Measurements from ENCODE around the gene ZACN. TPM values are rescaled to one million over a fixed set of nuclear protein-coding genes. Genes with fewer than 3 reads are reported as not detected.

The ZACN gene
- total and polyA plus RNA-seq, 2 donors (not counting 3 experiments of a cell fraction or from before 2014, with no cell fraction given): 0.18 TPM; not detected in 1

- ChIA-PET CTCF (interaction anchor here (0.8 to 1.6 kb wide), 3 partner anchors 9 to 50 kb away, joined by 3 to 4 read pairs (median 3); partner anchors contain the start of gene FOXJ1), POLR2A (no interaction called here)
- TF ChIP-seq GATA2 (IDR thresholded peaks at IDR 0.05; ENCODE audit: insufficient read depth, insufficient read length, low read depth, low read length) (no peak), MAX (IDR thresholded peaks at IDR 0.05; ENCODE audit: insufficient read depth, insufficient read length) (no peak), MYC (IDR thresholded peaks at IDR 0.05; ENCODE audit: low read depth, low read length) (no peak), POLR2A (IDR thresholded peaks at IDR 0.05; ENCODE audit: low read depth, low read length) (no peak), POLR2AphosphoS5 (IDR thresholded peaks at IDR 0.05; ENCODE audit: insufficient read depth, low read depth, low read length) (no peak), CTCF (IDR thresholded peaks at IDR 0.05; ENCODE audit: extremely low read depth in 1 of 2, insufficient read depth in 1 of 2, low read depth in 1 of 2, low read length in 2 of 2) (no peak), EZH2 (IDR thresholded peaks at IDR 0.05; ENCODE audit: borderline replicate concordance, low read depth, low read length, severe bottlenecking) (no peak), JUN (IDR thresholded peaks at IDR 0.05; ENCODE audit: borderline replicate concordance, insufficient read depth, insufficient read length, low read depth) (no peak), FOS (IDR thresholded peaks at IDR 0.05; ENCODE audit: borderline replicate concordance, insufficient read depth, low read length) (no peak)
- Histone ChIP-seq H3K4me1 (ENCODE audit: control insufficient read depth, extremely low read depth, insufficient read depth, low read length) (no peaks in the 10 kb centered on the region), H4K20me1 (replicated peaks; ENCODE audit: control insufficient read depth, extremely low read depth, insufficient read depth, low read length) (no peaks in the 10 kb centered on the region), H3K9me3 (replicated peaks; ENCODE audit: control insufficient read depth, insufficient read depth, low read length) (no peaks in the 10 kb centered on the region), H3K79me2 (ENCODE audit: control insufficient read depth, insufficient read depth, low read length) (no peaks in the 10 kb centered on the region), H3K9ac (replicated peaks; ENCODE audit: extremely low read depth, insufficient read depth, low read length) (no peak overlapping the region), H3K9me1 (replicated peaks; ENCODE audit: control insufficient read depth, extremely low read depth, insufficient read depth, low read length) (no peaks in the 10 kb centered on the region), H3K4me2 (ENCODE audit: insufficient read depth, low read length) (no peak overlapping the region), H3K27me3 (ENCODE audit: control insufficient read depth in 2 of 2, insufficient read depth in 2 of 2, low read length in 2 of 2) (peaks cover 2 to 4% of the 10 kb centered on the region in 2 experiments), H2AFZ (ENCODE audit: low read depth, low read length) (no peak overlapping the region), H3K36me3 (ENCODE audit: control insufficient read depth in 2 of 2, extremely low read depth in 1 of 2, insufficient read depth in 2 of 2, low read length in 2 of 2) (no peaks in the 10 kb centered on the region), H3K27ac (ENCODE audit: insufficient read depth, low read depth, low read length) (no peak overlapping the region), H3K4me3 (replicated peaks in 1 of 3; ENCODE audit: insufficient read depth in 1 of 3, low read depth in 1 of 3, low read length in 3 of 3) (no peak overlapping the region)
- FAIRE-seq (no peak), DNase-seq (ENCODE audit: low read depth, low spot score) (no peak)
- intact Hi-C loops (cut with micrococcal nuclease) (no loop called here), dilution Hi-C loops (cut with MboI; ENCODE audit: extremely low pct_ligation_motif_present, low sequenced_read_pairs) (no loop called here)
- no TSS peak for BruUV-seq (replicated peaks)
Measured at GRCh38 chr17:76131692-76132573, 53.0 kb downstream of the ZACN start.

Small RNA genes within 50 kb of the gene (microRNA-seq; reads per million reads assigned to microRNA genes)
- not detected for gene MIR6868 (ENCODE audit: borderline number of aligned reads, borderline replicate concordance)

Small RNA genes within 50 kb of the gene (small RNA-seq; reads per million reads assigned to genes)
- not detected for gene MIR6868 (ENCODE audit: insufficient read depth, insufficient read length, low read depth, low replicate concordance)

Other genes starting within 250 kb of the ZACN start
- gene UNC13D, start 234.8 kb upstream of the ZACN start, total RNA-seq: 7.1 and 14.9 TPM in 2 replicates
- 6.9 and 7.7 TPM in 2 replicates for gene UNC13D, start 234.8 kb upstream of the ZACN start, polyA plus RNA-seq
- 120 and 126 TPM in 2 replicates for gene WBP2, start 223.8 kb upstream of the ZACN start, total RNA-seq
- 81.5 and 104 TPM in 2 replicates for gene WBP2, start 223.8 kb upstream of the ZACN start, polyA plus RNA-seq
- 56.7 and 67.7 TPM in 2 replicates for gene TRIM47, start 200.6 kb upstream of the ZACN start, total RNA-seq
- gene TRIM47, start 200.6 kb upstream of the ZACN start, polyA plus RNA-seq: 75.1 and 85.3 TPM in 2 replicates
- gene TRIM65, start 182.2 kb upstream of the ZACN start, total RNA-seq: 28.1 and 33.5 TPM in 2 replicates
- 18.6 and 19.3 TPM in 2 replicates for gene TRIM65, start 182.2 kb upstream of the ZACN start, polyA plus RNA-seq
- gene MRPL38, start 174.3 kb upstream of the ZACN start, total RNA-seq: 93.8 and 94.4 TPM in 2 replicates
- 82.7 and 100 TPM in 2 replicates for gene MRPL38, start 174.3 kb upstream of the ZACN start, polyA plus RNA-seq
- 8.9 and 9.4 TPM in 2 replicates for gene FBF1, start 138.1 kb upstream of the ZACN start, total RNA-seq
- gene FBF1, start 138.1 kb upstream of the ZACN start, polyA plus RNA-seq: 4.9 and 5.7 TPM in 2 replicates
- 45.1 and 47.0 TPM in 2 replicates for gene ACOX1, start 100.0 kb upstream of the ZACN start, total RNA-seq
- gene ACOX1, start 100.0 kb upstream of the ZACN start, polyA plus RNA-seq: 17.9 and 18.6 TPM in 2 replicates
- gene TEN1, start 99.9 kb upstream of the ZACN start, total RNA-seq: 14.3 and 18.8 TPM in 2 replicates
- gene TEN1, start 99.9 kb upstream of the ZACN start, polyA plus RNA-seq: 29.0 and 36.8 TPM in 2 replicates
- gene CDK3, start 78.3 kb upstream of the ZACN start, total RNA-seq: 6.2 and 8.5 TPM in 2 replicates
- 8.7 and 9.7 TPM in 2 replicates for gene CDK3, start 78.3 kb upstream of the ZACN start, polyA plus RNA-seq
- not detected in 2 replicates for gene EVPL, start 51.9 kb upstream of the ZACN start, total RNA-seq
- not detected in 2 replicates for gene EVPL, start 51.9 kb upstream of the ZACN start, polyA plus RNA-seq
- gene SRP68, start 6.7 kb upstream of the ZACN start, total RNA-seq: 77.6 and 81.7 TPM in 2 replicates
- gene SRP68, start 6.7 kb upstream of the ZACN start, polyA plus RNA-seq: 55.8 and 64.6 TPM in 2 replicates
- not detected in 2 replicates for gene GALR2, start 4.4 kb upstream of the ZACN start, total RNA-seq
- 0.47 and 0.53 TPM in 2 replicates for gene GALR2, start 4.4 kb upstream of the ZACN start, polyA plus RNA-seq
- 122 and 137 TPM in 2 replicates for gene EXOC7, start 24.6 kb downstream of the ZACN start, total RNA-seq
- 91.5 and 104 TPM in 2 replicates for gene EXOC7, start 24.6 kb downstream of the ZACN start, polyA plus RNA-seq
- gene FOXJ1, start 62.1 kb downstream of the ZACN start, total RNA-seq: not detected in 2 replicates
- not detected in 2 replicates for gene FOXJ1, start 62.1 kb downstream of the ZACN start, polyA plus RNA-seq
- 0.48 and 0.86 TPM in 2 replicates for gene RNF157, start 161.3 kb downstream of the ZACN start, total RNA-seq
- gene RNF157, start 161.3 kb downstream of the ZACN start, polyA plus RNA-seq: 0.07 and 0.13 TPM in 2 replicates
- 70.9 and 75.2 TPM in 2 replicates for gene UBALD2, start 186.2 kb downstream of the ZACN start, total RNA-seq
- 46.9 and 83.6 TPM in 2 replicates for gene UBALD2, start 186.2 kb downstream of the ZACN start, polyA plus RNA-seq
- 7.2 and 9.6 TPM in 2 replicates for gene QRICH2, start 229.1 kb downstream of the ZACN start, total RNA-seq
- 6.7 and 9.8 TPM in 2 replicates for gene QRICH2, start 229.1 kb downstream of the ZACN start, polyA plus RNA-seq

Measured in endothelial cell of umbilical vein (primary cell).